ENCODE data around the gene SLC12A4.

SLC12A4 gene

GRCh38 chr16:67954421-67955196 lies 13.8 kb downstream of the SLC12A4 start:
- no peak for FAIRE-seq
- TF ChIP-seq PAX5 (IDR thresholded peaks at IDR 0.05; ENCODE audit: insufficient read depth, low read length, severe bottlenecking) (no peak), POU2F2 (IDR thresholded peaks at IDR 0.05; ENCODE audit: low read depth, low read length) (no peak), POLR2AphosphoS5 (IDR thresholded peaks at IDR 0.05; ENCODE audit: low read depth, low read length) (no peak), POLR2A (IDR thresholded peaks at IDR 0.05; ENCODE audit: low read depth, low read length) (no peak), TAF1 (IDR thresholded peaks at IDR 0.05; ENCODE audit: low read depth, low read length) (no peak), SPI1 (IDR thresholded peaks at IDR 0.05; ENCODE audit: low read depth, low read length) (no peak)
- no peak for DNase-seq (ENCODE audit: insufficient read length, low spot score)

DNA sequence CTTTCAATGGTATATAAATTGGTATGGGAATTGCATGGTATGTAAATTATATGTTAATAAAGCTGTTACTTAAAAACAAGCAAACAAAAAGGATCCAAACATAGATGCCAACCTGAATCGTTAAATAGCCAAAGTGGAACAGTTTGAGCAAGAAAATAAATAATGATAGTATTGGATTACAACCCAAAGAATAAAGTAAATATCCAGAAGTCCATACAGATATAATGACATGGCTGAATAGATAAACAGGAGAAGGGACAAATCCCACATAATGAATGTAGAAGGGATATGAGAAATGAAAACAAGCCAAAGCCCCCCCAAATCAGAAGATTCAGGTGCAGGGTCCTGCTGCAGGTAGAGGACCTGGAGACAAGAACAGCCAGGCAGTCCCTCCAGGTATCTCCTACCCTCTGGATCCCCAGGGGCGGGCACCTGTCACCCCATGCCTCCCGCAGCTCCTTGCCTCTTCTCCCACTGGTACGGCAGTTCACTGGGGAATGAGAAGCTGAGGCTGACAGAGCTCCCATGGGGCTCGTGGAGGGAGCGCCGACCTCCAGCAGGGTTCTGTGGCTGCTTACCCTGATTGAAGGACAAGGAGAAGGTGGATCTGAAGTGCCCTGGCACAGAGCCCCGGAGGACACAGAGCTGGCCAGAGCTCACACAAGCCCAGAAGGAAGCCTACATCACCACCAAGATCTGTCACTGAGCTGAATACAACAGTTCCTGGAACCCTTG lies 14.6 kb downstream of the SLC12A4 start:
- TF ChIP-seq POLR2AphosphoS5 (IDR thresholded peaks at IDR 0.05; ENCODE audit: low read depth, low read length), result no peak
- no peak for TF ChIP-seq PAX5 (IDR thresholded peaks at IDR 0.05; ENCODE audit: insufficient read depth, low read length, severe bottlenecking)
- TF ChIP-seq POLR2A (IDR thresholded peaks at IDR 0.05; ENCODE audit: low read depth, low read length), result no peak
- no peak for TF ChIP-seq SPI1 (IDR thresholded peaks at IDR 0.05; ENCODE audit: low read depth, low read length)
- TF ChIP-seq TAF1 (IDR thresholded peaks at IDR 0.05; ENCODE audit: low read depth, low read length), result no peak
- no peak for TF ChIP-seq POU2F2 (IDR thresholded peaks at IDR 0.05; ENCODE audit: low read depth, low read length)

DNA sequence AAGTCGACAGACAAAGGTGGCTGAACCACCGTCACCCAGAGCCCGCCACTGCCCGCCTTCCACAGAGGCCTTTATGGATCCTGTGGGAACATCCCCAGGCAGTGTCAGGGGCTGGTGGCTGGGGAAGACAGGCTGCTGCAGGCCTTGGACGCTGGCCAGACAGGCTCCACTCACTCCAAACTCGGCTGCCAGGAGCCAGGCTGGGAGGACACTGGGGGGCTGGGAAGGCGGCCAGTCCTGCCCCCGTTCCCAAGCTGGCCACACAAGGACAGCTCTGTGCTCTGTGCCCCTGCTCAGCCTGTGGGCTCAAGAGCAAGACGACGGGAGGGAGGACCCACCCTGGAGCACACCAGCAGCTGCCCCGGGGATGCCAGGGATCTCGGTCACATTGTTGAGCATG lies 17.0 kb downstream of the SLC12A4 start:
- FAIRE-seq, result no peak
- no peak for DNase-seq (ENCODE audit: insufficient read length, low spot score)
- no peak for TF ChIP-seq SPI1 (IDR thresholded peaks at IDR 0.05; ENCODE audit: low read depth, low read length)
- no peak for TF ChIP-seq TAF1 (IDR thresholded peaks at IDR 0.05; ENCODE audit: low read depth, low read length)
- no peak for TF ChIP-seq PAX5 (IDR thresholded peaks at IDR 0.05; ENCODE audit: insufficient read depth, low read length, severe bottlenecking)
- no peak for TF ChIP-seq POLR2AphosphoS5 (IDR thresholded peaks at IDR 0.05; ENCODE audit: low read depth, low read length)
- TF ChIP-seq POLR2A (IDR thresholded peaks at IDR 0.05; ENCODE audit: low read depth, low read length), result no peak
- no peak for TF ChIP-seq POU2F2 (IDR thresholded peaks at IDR 0.05; ENCODE audit: low read depth, low read length)

More for the DNA sequence above, 14.6 kb downstream of the SLC12A4 start:
- no peak for DNase-seq (ENCODE audit: insufficient read length, low spot score)
- FAIRE-seq, result no peak

- DNase-seq (ENCODE audit: insufficient read length, low spot score) (no peak), FAIRE-seq (no peak)
- no peak for TF ChIP-seq TAF1 (IDR thresholded peaks at IDR 0.05; ENCODE audit: low read depth, low read length)
- TF ChIP-seq SPI1 (IDR thresholded peaks at IDR 0.05; ENCODE audit: low read depth, low read length), result no peak
- no peak for TF ChIP-seq POLR2AphosphoS5 (IDR thresholded peaks at IDR 0.05; ENCODE audit: low read depth, low read length)
- TF ChIP-seq POU2F2 (IDR thresholded peaks at IDR 0.05; ENCODE audit: low read depth, low read length), result no peak
- TF ChIP-seq PAX5 (IDR thresholded peaks at IDR 0.05; ENCODE audit: insufficient read depth, low read length, severe bottlenecking), result no peak
- no peak for TF ChIP-seq POLR2A (IDR thresholded peaks at IDR 0.05; ENCODE audit: low read depth, low read length)
Measured at GRCh38 chr16:67950335-67950843, 18.0 kb downstream of the SLC12A4 start.

DNA sequence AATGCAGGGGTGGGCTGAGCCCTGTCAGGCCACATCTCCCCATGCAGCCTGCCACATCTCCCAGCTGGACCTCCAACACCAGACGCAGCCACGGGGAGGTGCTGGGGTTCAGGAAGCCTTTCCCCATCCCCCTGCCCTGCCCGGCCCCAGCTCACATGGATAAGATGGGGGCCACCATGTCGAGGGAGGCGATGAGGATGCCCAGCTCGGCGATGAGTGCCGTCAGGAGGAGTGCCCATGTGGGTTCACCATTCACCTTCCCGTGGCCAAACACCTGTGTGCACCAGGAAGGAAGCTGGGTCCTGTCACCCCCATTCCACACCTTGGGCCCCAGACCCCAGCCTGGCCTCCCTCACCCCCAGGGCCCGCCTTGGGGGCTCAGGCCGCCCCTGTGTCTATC lies 18.8 kb downstream of the SLC12A4 start:
- TF ChIP-seq POU2F2 (IDR thresholded peaks at IDR 0.05; ENCODE audit: low read depth, low read length), result no peak
- TF ChIP-seq PAX5 (IDR thresholded peaks at IDR 0.05; ENCODE audit: insufficient read depth, low read length, severe bottlenecking), result no peak
- no peak for TF ChIP-seq TAF1 (IDR thresholded peaks at IDR 0.05; ENCODE audit: low read depth, low read length)
- TF ChIP-seq POLR2AphosphoS5 (IDR thresholded peaks at IDR 0.05; ENCODE audit: low read depth, low read length), result no peak
- no peak for TF ChIP-seq POLR2A (IDR thresholded peaks at IDR 0.05; ENCODE audit: low read depth, low read length)
- no peak for TF ChIP-seq SPI1 (IDR thresholded peaks at IDR 0.05; ENCODE audit: low read depth, low read length)
- FAIRE-seq (no peak), DNase-seq (ENCODE audit: insufficient read length, low spot score) (no peak)

DNA sequence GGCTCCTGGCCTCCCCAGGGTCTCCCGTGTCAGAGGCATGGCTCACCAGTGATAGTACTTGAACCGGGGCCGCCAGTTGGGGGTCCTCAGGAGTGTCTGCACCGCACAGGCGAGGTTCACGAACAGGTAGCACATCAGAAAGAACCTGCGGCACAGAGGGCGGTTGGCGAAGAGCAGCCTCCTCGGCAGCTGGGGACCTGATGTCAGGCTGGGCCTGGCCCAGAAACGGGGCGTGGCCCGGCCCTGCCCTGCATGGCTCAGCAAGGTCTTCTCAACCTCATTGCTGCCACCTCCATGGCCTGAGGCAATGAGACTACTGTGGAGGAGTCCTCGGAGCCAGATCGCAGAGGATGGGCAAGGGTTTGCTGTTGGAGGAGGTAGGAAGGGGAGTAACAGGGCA lies 20.4 kb downstream of the SLC12A4 start:
- FAIRE-seq, result no peak
- DNase-seq (ENCODE audit: insufficient read length, low spot score), result no peak
- TF ChIP-seq SPI1 (IDR thresholded peaks at IDR 0.05; ENCODE audit: low read depth, low read length) (no peak), POLR2A (IDR thresholded peaks at IDR 0.05; ENCODE audit: low read depth, low read length) (no peak), POU2F2 (IDR thresholded peaks at IDR 0.05; ENCODE audit: low read depth, low read length) (no peak), POLR2AphosphoS5 (IDR thresholded peaks at IDR 0.05; ENCODE audit: low read depth, low read length) (no peak), TAF1 (IDR thresholded peaks at IDR 0.05; ENCODE audit: low read depth, low read length) (no peak), PAX5 (IDR thresholded peaks at IDR 0.05; ENCODE audit: insufficient read depth, low read length, severe bottlenecking) (no peak)

- TF ChIP-seq POLR2A (IDR thresholded peaks at IDR 0.05; ENCODE audit: low read depth, low read length) (no peak), POU2F2 (IDR thresholded peaks at IDR 0.05; ENCODE audit: low read depth, low read length) (no peak), POLR2AphosphoS5 (IDR thresholded peaks at IDR 0.05; ENCODE audit: low read depth, low read length) (no peak), TAF1 (IDR thresholded peaks at IDR 0.05; ENCODE audit: low read depth, low read length) (no peak), SPI1 (IDR thresholded peaks at IDR 0.05; ENCODE audit: low read depth, low read length) (no peak), PAX5 (IDR thresholded peaks at IDR 0.05; ENCODE audit: insufficient read depth, low read length, severe bottlenecking) (no peak)
- FAIRE-seq, result no peak
- DNase-seq (ENCODE audit: insufficient read length, low spot score), result no peak
Measured at GRCh38 chr16:67946966-67947558, 21.4 kb downstream of the SLC12A4 start.

DNA sequence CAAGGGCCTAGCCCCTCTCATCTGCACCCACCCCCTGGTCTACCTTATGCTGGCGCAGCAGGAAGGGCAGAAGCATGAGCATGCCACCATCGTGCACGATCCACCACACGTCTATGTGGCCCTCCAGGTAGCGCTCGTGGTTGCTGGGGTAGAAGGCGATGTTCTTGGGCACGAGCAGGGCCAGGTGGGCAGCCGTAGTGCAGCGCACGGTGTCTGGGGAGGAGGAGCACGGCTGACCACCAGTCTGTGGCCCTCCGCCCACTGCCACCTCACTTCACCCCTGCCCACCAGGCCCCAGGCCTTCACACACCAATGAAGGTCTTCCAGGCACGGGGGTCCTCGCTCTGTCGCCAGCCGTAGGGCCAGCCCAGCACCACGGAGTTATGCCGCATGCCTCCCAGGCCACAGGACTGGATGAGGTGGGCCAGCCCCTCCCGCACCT lies 22.3 kb downstream of the SLC12A4 start:
- FAIRE-seq (no peak), DNase-seq (ENCODE audit: insufficient read length, low spot score) (no peak)
- TF ChIP-seq POLR2AphosphoS5 (IDR thresholded peaks at IDR 0.05; ENCODE audit: low read depth, low read length) (no peak), POLR2A (IDR thresholded peaks at IDR 0.05; ENCODE audit: low read depth, low read length) (no peak), SPI1 (IDR thresholded peaks at IDR 0.05; ENCODE audit: low read depth, low read length) (no peak), TAF1 (IDR thresholded peaks at IDR 0.05; ENCODE audit: low read depth, low read length) (no peak)
